HL-60 (cell line): Measurements from ENCODE around the gene NTF3.

Source experiments
- DNase-seq, 2 experiments: peaks; one replicate each; pipeline ENCODE4 v3.0.0-alpha.2; 2010 to 2020; ENCODE audit warnings: low read depth in 1 of 2, low spot score in 1 of 2
- H3K27ac ChIP-seq: fragments of 250-450 bp; sonication (Bioruptor Pico); replicated peaks from 2 replicates; pipeline ENCODE4 v1.5.1; 2020; ENCODE audit warnings: mild to moderate bottlenecking, moderate library complexity
- H3K27me3 ChIP-seq: fragments of 250-450 bp; sonication (Bioruptor Pico); 2 replicates; pipeline ENCODE4 v1.5.1; 2021; ENCODE audit warnings: mild to moderate bottlenecking, moderate library complexity; ENCODE audit not compliant: insufficient read depth, poor library complexity, severe bottlenecking
- H3K4me3 ChIP-seq: replicated peaks from 2 replicates; pipeline ENCODE4 v1.5.1; 2011; ENCODE audit warnings: mild to moderate bottlenecking, control low read depth, low read length; ENCODE audit not compliant: insufficient read depth
- CTCF ChIP-seq: IDR thresholded peaks from one replicate; pipeline ENCODE4 v1.5.1; 2011; ENCODE audit warnings: low read length, control low read depth, inconsistent platforms; ENCODE audit not compliant: insufficient read depth
- GABPA ChIP-seq: IDR thresholded peaks from 2 replicates; pipeline ENCODE4 v1.6.1; 2012; ENCODE audit warnings: low read depth
- POLR2AphosphoS5 ChIP-seq: IDR thresholded peaks from 2 replicates; pipeline ENCODE4 v1.6.1; 2012; ENCODE audit warnings: low read depth
- REST ChIP-seq: IDR thresholded peaks from 2 replicates; pipeline ENCODE4 v1.6.1; 2012; ENCODE audit warnings: low read depth; ENCODE audit not compliant: insufficient replicate concordance
- SPI1 ChIP-seq: IDR thresholded peaks from 2 replicates; pipeline ENCODE4 v1.6.1; 2012; ENCODE audit warnings: low read depth, mild to moderate bottlenecking, borderline replicate concordance

The NTF3 gene

GRCh38 chr12:5442251-5443006, 10.5 kb downstream of the NTF3 start:
- TF ChIP-seq SPI1 (no peak), CTCF (no peak), REST (no peak), POLR2AphosphoS5 (no peak), GABPA (no peak)
- DNase-seq, result peak in 1 of 2 experiments; percentile 11
- H3K4me3 ChIP-seq, result no peak overlapping the region
- H3K27me3 ChIP-seq, result no peaks in the 10 kb centered on the region
- no peak overlapping the region for H3K27ac ChIP-seq

- Histone ChIP-seq H3K27ac (no peak overlapping the region), H3K27me3 (peaks cover 2% of the 10 kb centered on the region)
- no peak for DNase-seq
Measured at GRCh38 chr12:5444520-5444919, 12.6 kb downstream of the NTF3 start.

More at GRCh38 chr12:5444520-5444919, 12.6 kb downstream of the NTF3 start:
- no peak for TF ChIP-seq CTCF
- no peak for TF ChIP-seq REST
- TF ChIP-seq GABPA, result no peak
- no peak for TF ChIP-seq SPI1
- no peak for TF ChIP-seq POLR2AphosphoS5
- no peak overlapping the region for H3K4me3 ChIP-seq
